Central memory CD4-positive, alpha-beta T cell (primary cell): ENCODE data around the gene ADAM12.

Experiments
- DNase-seq: peaks from one replicate; pipeline ENCODE4 v3.0.0; 2022

ADAM12 gene

DNA sequence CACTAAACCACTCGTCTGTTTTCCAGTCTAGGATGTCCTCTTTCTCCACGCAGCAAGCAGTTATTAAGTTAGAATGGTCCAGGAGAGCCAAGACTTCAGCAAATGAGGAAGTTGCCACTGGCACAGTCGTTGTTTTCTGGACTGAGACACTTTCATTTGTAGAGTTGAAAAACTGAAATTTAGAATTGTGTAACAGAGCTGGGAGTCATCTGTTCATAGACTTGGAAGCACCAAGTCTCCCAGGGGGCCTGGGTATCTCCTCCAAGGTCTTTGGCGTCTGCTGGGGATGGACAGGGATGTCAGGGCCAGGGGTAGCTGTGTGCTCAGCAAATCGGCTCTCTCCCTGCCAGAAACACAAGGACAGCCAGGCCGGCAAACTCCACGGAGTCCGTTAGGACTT is 283.5 kb downstream of the ADAM12 start:
- no peak for DNase-seq

GRCh38 chr10:126102636-126103035 is 285.6 kb downstream of the ADAM12 start:
- no peak for DNase-seq

DNA sequence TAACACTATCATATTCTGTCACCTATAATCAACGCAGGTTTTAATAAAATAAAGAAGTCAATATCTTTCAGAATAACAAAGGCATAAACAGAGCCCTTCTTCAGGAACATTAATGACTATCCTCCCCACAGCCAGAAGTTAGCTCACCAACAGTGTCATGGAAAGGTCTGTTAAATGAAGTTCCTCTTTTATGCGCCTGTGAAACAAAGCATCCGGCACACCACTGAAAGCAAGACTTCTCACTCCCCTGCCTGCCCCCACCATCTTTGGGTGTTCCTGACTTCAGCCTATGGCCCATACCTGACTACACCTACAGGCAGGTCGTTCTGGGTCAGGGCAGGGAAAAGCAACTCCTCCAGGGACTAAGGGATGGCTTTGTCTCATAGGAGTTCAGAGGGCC is 286.5 kb downstream of the ADAM12 start:
- no peak for DNase-seq

GRCh38 chr10:126101325-126101724 is 287.0 kb downstream of the ADAM12 start:
- DNase-seq, result no peak

- no peak for DNase-seq
Observed at GRCh38 chr10:126099366-126099765, 288.9 kb downstream of the ADAM12 start.

DNA sequence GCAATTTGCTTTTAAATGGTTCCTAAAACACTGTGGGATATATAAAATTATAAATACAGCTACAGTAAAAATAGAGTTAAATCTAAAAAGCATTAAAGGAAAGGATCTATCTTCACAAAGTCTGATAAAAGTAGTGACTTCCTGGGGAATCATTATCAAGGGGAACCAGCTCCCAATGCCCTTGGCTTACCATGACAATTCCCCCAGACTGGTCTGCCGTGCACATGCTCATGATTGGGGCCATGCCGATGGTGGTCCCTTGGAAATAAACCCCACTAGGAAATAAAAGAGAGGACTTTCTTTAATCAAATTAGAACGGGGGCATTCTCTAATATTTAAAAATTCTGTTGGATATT is 290.1 kb downstream of the ADAM12 start:
- DNase-seq, result no peak

- DNase-seq, result no peak
Observed at GRCh38 chr10:126097558-126098225, 290.6 kb downstream of the ADAM12 start.

DNA sequence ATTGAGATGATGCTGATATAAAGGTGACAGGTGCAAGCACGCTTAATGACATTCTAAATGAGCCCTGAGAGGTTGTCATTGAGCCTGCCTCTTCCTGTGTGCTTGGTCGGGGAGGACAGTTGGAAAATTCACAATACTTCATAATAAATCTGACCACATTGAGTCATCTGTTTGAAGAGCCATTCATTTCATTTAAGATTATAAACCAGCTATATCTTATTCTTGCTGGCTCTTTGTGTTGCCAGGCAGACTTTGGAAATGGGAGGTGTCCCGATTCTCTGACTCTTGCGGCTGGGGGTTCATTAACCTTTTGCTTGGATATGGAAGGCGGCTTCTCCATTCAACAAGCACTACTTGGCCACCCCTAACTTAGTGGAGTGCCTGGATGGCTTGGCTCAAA is 293.7 kb downstream of the ADAM12 start:
- no peak for DNase-seq

- no peak for DNase-seq
Observed at GRCh38 chr10:126092366-126093215, 295.7 kb downstream of the ADAM12 start.

DNA sequence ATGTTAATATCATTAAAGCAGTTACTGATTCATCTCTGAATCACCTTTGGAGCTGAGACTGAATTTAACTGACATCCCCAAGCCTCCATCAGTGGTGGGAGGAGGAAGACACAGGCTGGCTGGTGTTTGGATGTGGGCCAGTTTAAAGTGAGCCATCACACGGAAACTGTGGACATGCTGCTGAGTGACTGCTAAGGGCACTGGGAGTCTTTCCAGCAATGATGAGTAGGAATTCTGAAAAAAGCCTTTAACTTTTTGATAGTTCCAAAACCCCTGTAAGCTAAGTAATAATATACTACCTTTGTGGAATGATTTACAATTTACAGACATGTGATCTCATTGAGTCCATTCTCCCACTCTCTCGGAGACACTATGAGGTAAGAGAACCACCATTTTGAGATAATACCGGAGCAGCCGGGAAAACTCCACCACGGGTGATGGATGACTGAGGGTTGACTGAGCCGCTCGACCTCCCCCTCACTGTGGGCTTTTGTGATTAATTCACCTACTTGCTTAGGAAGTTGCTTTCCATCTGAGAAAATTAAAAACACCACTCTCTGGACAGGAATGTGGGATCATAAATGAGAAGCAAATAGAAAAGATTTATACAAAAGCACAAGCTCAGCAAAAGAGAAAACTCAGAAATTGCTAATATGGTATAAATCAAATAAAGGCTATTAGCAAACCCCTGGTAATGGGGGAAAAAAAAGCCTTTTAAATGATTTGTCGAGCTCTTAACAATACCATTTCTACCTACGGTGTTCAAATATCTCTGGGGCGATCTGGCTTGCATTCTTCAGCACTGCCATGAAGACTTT is 297.2 kb downstream of the ADAM12 start:
- DNase-seq, result no peak

DNA sequence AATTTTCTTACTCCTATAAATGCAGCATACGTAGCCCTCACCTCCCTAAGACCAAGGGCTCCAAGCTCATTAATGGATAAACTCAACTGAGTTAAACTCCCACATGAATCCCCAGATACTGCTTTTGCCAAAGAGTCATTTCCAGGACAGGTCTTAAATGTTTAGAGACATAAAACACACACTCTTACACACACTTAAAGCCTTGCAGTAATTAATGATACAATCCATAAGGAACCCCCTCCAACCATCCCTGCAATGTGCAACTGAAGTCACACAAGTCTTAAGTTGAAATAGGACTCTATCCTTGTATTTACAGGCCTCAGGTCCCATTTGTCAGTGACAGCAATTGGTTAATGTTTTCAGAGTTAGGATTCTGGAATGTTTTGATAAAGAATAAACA is 297.8 kb downstream of the ADAM12 start:
- DNase-seq, result no peak

DNA sequence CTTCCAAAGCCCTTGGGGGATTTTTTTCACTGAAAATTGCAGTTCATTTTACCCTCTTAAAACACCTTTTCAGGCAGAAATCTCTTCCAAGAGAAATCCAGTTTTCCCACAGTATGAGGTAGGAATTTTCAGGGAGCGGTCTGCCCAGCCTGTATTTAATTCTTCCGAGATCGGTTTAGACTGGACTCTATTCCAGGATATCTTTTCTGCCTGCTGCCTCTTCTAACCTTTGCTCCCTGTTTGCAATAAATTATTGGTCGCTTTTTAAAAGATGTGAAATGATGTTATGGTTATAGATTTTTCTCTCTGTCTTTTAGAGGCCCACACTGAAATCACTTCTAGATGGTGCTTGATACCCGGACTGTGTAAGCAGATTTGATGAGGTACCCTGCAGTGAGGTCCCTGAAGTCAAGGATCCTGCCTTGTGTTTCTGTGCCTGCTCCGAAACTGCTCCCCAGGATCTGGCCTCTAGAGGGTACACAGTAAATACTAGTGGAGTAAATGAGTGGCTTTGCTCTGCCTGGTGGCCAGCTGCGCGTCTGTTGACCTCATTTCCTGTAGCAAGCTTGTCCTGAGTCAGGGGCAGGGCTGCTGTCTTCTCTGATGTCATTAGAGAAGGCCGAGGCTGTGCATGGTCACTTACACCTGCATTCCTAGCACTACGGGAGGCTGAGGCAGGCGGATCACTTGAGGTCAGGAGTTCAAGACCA is 300.3 kb downstream of the ADAM12 start:
- no peak for DNase-seq

DNA sequence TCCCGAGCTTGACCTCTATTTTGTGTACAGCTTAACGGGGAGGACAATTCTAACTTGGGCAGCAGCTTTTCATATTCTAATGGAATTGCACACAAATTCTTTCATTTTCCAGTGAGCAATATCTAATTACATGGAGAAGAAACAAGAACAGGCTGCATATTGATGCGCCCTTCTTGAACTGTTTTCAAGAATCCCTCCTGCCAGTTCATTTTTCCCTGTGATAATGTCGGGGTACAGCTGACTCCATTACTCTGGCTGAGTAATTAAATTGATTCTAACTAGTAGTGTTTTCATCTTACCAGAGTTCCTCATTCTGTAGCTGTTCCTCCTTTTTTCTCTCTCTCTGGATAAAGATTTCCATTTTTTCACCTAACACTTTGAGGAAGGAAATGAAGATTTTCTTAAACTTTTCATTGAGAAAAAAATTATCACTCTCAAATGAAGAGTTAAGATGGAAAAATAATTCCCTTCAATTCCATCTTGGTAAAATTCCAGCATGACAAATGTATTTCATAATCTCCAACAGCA is 301.1 kb downstream of the ADAM12 start:
- DNase-seq, result no peak

- DNase-seq, result no peak
Observed at GRCh38 chr10:126085806-126086205, 302.5 kb downstream of the ADAM12 start.

- no peak for DNase-seq
Observed at GRCh38 chr10:126084369-126084768, 303.9 kb downstream of the ADAM12 start.

GRCh38 chr10:126083009-126083408 is 305.3 kb downstream of the ADAM12 start:
- no peak for DNase-seq

DNA sequence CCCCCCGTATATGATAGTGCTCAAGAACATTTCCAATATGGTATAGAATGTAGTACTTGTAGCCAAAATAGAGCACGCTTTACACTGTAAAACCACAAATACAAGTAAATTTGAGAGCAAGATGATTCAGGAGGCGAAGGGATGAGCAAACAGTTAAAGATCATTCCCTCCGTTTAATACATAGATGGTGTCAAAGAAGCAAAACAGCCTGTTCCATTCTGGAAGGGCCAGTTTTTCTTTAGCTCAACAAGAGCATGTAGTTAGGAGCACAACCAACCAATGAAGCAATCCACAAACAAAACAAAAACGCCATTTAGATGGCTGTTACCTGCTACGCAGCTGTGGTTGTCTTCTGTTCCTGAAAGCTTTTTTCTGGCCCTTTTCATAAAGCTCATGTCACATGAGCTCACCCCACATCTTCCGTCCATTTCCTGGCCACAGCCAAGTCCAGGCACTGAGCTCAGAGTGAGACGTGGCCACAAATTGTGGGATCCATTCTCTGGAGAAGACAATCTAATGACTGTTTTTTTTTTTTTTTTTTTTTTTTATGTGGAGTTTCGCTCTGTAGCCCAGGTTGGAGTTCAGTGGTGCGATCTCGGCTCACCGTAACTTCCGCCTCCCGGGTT is 306.3 kb downstream of the ADAM12 start:
- no peak for DNase-seq

DNA sequence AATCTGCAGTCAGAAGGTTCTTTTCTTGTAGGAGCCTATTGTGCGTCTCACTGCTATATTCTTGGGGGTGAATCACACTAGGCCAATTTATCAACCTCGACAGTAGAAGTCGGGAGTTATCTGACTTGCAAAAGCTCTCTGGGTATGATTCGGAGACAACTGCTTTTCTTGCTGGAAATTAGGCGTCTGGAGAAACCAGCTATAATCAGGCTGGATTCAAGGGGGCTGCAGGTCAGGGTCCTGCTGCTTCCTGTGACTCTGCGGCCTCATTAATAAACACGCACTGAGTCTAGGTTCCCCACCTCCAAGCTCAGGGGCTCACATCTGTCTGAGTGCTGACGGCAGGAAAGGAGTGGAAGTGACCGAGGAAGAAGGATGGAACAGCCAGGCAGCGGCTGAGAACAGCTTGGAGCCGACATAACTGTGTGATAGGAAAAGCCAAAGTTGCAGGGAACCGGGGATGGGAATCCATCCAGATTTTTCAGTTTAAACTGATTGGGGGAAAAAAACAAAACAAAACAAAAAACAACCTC is 307.3 kb downstream of the ADAM12 start:
- no peak for DNase-seq

- no peak for DNase-seq
Observed at GRCh38 chr10:126080291-126080825, 307.9 kb downstream of the ADAM12 start.

- DNase-seq, result no peak
Observed at GRCh38 chr10:126075009-126075408, 313.3 kb downstream of the ADAM12 start.

DNA sequence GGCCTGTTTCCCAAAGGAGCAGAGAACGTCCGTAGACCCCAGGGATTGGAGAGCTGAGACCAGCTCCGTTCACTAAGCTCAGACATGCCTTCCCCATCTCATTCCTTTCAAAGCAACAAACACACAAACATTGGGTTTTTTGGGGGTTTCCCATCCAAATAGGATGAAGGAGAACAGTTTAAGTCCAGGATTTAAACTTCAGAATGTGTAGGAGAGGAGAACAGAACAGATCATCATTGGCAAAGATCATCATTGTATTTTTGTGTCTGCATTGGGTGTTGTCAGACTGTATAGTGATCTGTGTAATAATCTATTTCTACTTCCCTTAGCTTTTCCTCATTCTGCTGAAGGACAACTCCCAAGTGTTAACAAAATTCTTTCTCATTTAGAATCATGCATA is 314.0 kb downstream of the ADAM12 start:
- no peak for DNase-seq

- DNase-seq, result no peak
Observed at GRCh38 chr10:126073606-126074005, 314.7 kb downstream of the ADAM12 start.
